Activated CD4-positive, alpha-beta T cell treated with anti-CD3 and anti-CD28 coated beads, Interleukin-2, amount 10 ng/mL, durations not matched to agents 7 days and 5 days (primary cell): ENCODE data around the gene VEGFA. TPM values are rescaled to one million over a fixed set of nuclear protein-coding genes. Genes with fewer than 3 reads are reported as not detected.

ENCODE experiments used
- CTCF ChIA-PET: fragments of 350-600 bp; sonication (Branson Sonifier 250); formaldehyde crosslinking; loops from one replicate; lab custom pipeline; 2021; ENCODE audit warnings: antibody characterized with exemption; lab: Charles Lee
- POLR2A ChIA-PET: fragments of 350-600 bp; sonication (Branson Sonifier 250); formaldehyde crosslinking; loops from one replicate; lab custom pipeline; 2021; ENCODE audit warnings: antibody characterized with exemption; lab: Charles Lee
- DNase-seq: peaks from one replicate; pipeline ENCODE4 v3.0.0-alpha.2; 2020
- H3K27ac Mint-ChIP-seq: one replicate; pipeline ENCODE4 v1.8.0; 2021; ENCODE audit warnings: mild to moderate bottlenecking, moderate library complexity, mixed read lengths
- H3K27me3 Mint-ChIP-seq: one replicate; pipeline ENCODE4 v1.8.0; 2021; ENCODE audit warnings: mixed read lengths
- H3K36me3 Mint-ChIP-seq: one replicate; pipeline ENCODE4 v1.8.0; 2021; ENCODE audit warnings: low read depth, mixed read lengths
- H3K4me1 Mint-ChIP-seq: one replicate; pipeline ENCODE4 v1.8.0; 2021; ENCODE audit warnings: mixed read lengths
- H3K4me3 Mint-ChIP-seq: one replicate; pipeline ENCODE4 v1.8.0; 2021; ENCODE audit warnings: mild to moderate bottlenecking, moderate library complexity, mixed read lengths
- H3K9me3 Mint-ChIP-seq: one replicate; pipeline ENCODE4 v1.8.0; 2021; ENCODE audit warnings: mixed read lengths
- total RNA-seq, 2 experiments: library from RNA; stranded (reverse); gene quantifications; one replicate each; pipeline ENCODE4 v1.2.3, GENCODE V29; 2021

Gene VEGFA
- total RNA-seq, 2 experiments from 2014 or later = 23.7 to 25.8 TPM

DNA sequence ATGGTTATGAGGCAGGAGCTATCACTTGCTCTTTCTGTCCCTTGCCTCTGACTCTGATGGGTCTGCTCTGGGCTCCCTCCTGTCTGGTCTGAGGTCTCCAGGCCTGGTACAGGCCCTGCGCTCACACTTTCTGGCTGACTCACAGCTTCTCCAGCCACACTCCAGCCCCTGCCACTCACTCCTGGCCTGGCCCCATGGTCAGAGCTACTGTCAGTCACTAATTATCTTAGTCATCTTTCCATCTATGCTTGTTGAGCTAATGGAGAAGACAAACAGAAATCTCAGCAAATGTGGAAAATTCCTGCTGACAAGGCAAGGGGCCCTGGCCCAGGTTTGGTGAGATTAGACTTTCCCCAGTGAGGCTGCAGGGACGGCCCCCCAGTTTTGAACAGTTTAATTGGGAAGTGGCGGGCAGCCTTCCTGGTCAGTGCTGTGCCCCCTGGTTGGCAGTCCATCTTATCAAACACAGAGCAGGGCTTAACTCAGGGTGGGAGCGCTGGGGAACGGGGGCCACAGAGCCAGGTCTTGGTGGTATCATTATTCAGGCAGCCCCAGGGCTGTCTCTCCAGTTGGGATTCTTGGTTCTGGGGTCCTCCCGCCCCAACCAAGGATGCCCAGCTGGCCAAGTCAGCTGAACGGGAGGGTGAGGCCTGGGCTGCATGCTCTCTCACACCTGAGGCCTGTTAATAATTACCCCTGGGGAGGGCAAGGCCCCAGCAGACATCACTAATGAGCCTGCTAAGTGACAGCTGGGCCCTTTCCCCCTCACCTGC, 63.4 kb downstream of the VEGFA start:
- H3K27ac Mint-ChIP-seq = no peak overlapping the region
- ChIA-PET CTCF (interaction anchor here (0.6 to 1.2 kb wide), 2 partner anchors 17 to 140 kb away, joined by 3 to 4 read pairs; no protein-coding TSS in a partner anchor), POLR2A (no interaction called here)
- DNase-seq = no peak
- H3K27me3 Mint-ChIP-seq = peaks cover 6% of the 10 kb centered on the region
- no peak overlapping the region for H3K4me3 Mint-ChIP-seq
- no peaks in the 10 kb centered on the region for H3K4me1 Mint-ChIP-seq
- H3K9me3 Mint-ChIP-seq = no peaks in the 10 kb centered on the region
- H3K36me3 Mint-ChIP-seq = no peaks in the 10 kb centered on the region

DNA sequence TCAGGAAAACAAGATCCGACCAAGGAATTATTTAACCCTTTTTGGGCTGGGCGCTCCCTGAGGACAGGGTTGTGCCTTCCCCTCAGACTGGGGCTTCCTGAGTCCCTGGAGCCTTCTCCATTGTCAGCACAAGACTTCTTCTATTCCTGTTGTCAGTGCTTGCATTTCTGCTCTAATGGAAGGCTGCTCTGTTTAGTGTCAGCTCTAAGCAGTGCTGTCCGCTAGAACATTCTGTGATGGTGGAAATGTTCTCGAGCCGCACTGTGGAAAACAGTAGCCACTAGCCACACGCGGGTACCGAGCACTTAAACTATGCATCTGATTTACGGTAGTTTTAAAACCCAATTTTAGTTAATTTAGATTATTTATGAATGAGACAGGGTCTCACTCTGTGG, 64.0 kb downstream of the VEGFA start:
- peaks cover 6% of the 10 kb centered on the region for H3K27me3 Mint-ChIP-seq
- no peaks in the 10 kb centered on the region for H3K4me1 Mint-ChIP-seq
- no peaks in the 10 kb centered on the region for H3K9me3 Mint-ChIP-seq
- POLR2A ChIA-PET = no interaction called here
- CTCF ChIA-PET = interaction anchor here (1.2 kb wide), 1 partner anchor 17 kb away, joined by 3 read pairs; no protein-coding TSS in a partner anchor
- no peaks in the 10 kb centered on the region for H3K36me3 Mint-ChIP-seq
- DNase-seq = no peak
- H3K27ac Mint-ChIP-seq = no peak overlapping the region
- no peak overlapping the region for H3K4me3 Mint-ChIP-seq

DNA sequence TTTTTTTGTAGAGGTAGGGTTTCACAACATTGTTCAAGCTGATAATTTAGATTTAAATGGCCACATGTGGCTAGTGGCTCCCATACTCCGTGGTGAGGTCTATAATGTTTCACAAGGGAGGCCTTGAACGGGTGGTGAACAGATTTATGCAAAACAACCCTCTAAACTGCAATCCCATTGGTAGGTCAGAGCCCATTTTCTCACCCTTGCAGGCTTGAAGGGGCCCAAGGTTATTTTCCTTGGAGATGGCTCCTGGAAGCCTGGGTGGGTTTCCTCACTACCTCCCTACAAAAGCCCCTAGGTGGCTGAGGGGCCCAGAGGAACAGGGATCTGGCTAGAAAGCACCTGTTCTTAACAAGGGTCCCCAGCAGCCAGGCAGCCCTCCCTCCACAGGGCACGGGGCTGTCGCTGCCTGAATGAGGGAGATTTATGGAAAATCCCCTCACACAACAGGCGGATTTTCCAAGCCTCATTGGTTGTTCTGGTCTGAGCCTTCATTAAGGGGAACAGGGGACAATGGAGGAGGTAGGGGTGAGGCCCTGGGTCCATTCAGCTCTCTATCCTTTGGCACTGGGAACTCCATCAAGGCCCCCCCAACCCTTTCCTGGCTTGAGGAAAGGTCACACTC, 64.6 kb downstream of the VEGFA start:
- ChIA-PET CTCF (no interaction called here), POLR2A (no interaction called here)
- H3K27me3 Mint-ChIP-seq = peaks cover 6% of the 10 kb centered on the region
- H3K4me3 Mint-ChIP-seq = no peak overlapping the region
- H3K4me1 Mint-ChIP-seq = no peaks in the 10 kb centered on the region
- no peak overlapping the region for H3K27ac Mint-ChIP-seq
- no peaks in the 10 kb centered on the region for H3K9me3 Mint-ChIP-seq
- no peak for DNase-seq
- H3K36me3 Mint-ChIP-seq = no peaks in the 10 kb centered on the region

DNA sequence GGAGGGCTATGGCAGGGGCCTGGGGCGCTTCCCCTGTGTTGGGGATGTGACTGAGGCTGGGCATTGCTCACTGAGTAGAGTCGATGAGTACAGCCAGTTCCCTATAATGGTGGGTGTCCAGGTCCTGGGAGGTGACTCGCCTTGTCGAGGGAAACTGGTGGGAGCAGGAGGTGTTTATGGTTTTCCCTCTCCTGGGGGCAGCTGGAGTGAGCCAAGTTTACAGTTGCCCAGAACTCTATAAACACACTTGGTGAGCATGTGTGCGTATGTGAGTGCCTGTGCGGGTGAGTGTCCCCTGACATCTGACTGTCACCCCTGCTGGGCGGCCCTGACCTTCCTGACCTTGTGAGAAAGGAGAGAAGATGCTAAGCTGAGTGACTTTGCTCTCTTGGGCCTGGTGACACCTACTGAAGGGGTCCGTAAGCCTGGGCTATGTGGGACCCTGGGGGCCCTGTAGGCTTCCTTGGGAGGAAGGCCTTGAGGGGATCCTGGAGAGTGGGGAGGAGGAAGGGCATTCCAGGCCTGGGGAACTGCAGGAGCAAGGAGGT, 65.9 kb downstream of the VEGFA start:
- H3K9me3 Mint-ChIP-seq = no peaks in the 10 kb centered on the region
- DNase-seq = no peak
- ChIA-PET CTCF (no interaction called here), POLR2A (no interaction called here)
- H3K36me3 Mint-ChIP-seq = no peaks in the 10 kb centered on the region
- H3K27ac Mint-ChIP-seq = no peak overlapping the region
- no peaks in the 10 kb centered on the region for H3K4me1 Mint-ChIP-seq
- peaks cover 2% of the 10 kb centered on the region for H3K27me3 Mint-ChIP-seq
- no peak overlapping the region for H3K4me3 Mint-ChIP-seq

Other genes with a start within 250 kb of the VEGFA start
- 10 to 100 TPM; 55.5 to 60.3 TPM for gene XPO5, start 194.2 kb upstream of the VEGFA start, total RNA-seq
- gene POLH, start 194.0 kb upstream of the VEGFA start, total RNA-seq = 10 to 100 TPM; 80.3 to 87.0 TPM
- 10 to 100 TPM; 91.9 to 98.3 TPM for gene GTPBP2, start 140.9 kb upstream of the VEGFA start, total RNA-seq
- gene MAD2L1BP, start 134.4 kb upstream of the VEGFA start, total RNA-seq = 10 to 100 TPM; 41.8 to 44.3 TPM
- not detected for gene RSPH9, start 125.2 kb upstream of the VEGFA start, total RNA-seq
- 10 to 100 TPM; 37.3 to 46.4 TPM for gene MRPS18A, start 82.4 kb upstream of the VEGFA start, total RNA-seq